K562 (cell line): ENCODE measurements around the gene UGT2A2. TPM values are rescaled to one million over a fixed set of nuclear protein-coding genes. Genes with fewer than 3 reads are reported as not detected.

Experiments used
- ATAC-seq: fragments of 200-7000 bp; cut with Tn5 transposase; 3 replicates; pipeline ENCODE4 v1.9.1; 2020; ENCODE audit warnings: moderate library complexity
- BruUV-seq: library from RNA; stranded (reverse); fragments of 400-500 nt; replicated peaks from 2 replicates; lab custom pipeline; 2021; lab: Mats Ljungman, UMichigan
- CTCF ChIA-PET: fragments of 300-600 bp; formaldehyde crosslinking; extraction: SDS; loops from one replicate; lab custom pipeline; 2021; ENCODE audit warnings: low intra/inter-chr PET ratio; lab: Yijun Ruan, JAX
- POLR2A ChIA-PET: fragments of 300-600, 350-650 bp; sonication (Branson Sonifier 250); formaldehyde crosslinking; extraction: SDS; loops from one replicate; lab custom pipeline; 2021; ENCODE audit warnings: antibody characterized with exemption, inconsistent platforms; lab: Yijun Ruan, JAX
- DNase-seq, 4 experiments: peaks; one replicate each; pipeline versions ENCODE4 v3.0.0 to v3.0.0-alpha.2; 2011 to 2018; ENCODE audit warnings: low spot score in 3 of 4, mixed read lengths in 3 of 4; ENCODE audit errors: extremely low read depth in 1 of 4
- FAIRE-seq: peaks from 2 replicates; lab custom pipeline; 2011; peaks lifted over from hg19 to GRCh38; lab: Jason Lieb, UNC
- H2AFZ ChIP-seq: 2 replicates; pipeline ENCODE4 v1.6.0; 2011; ENCODE audit warnings: low read depth, low read length, control low read depth, inconsistent platforms
- H3K27ac ChIP-seq: fragments of 200-600 bp; 3 replicates; pipeline ENCODE4 v1.8.0; 2011; ENCODE audit warnings: low read depth, mild to moderate bottlenecking, control low read depth, inconsistent platforms, low read length, moderate library complexity, mixed read lengths; ENCODE audit errors: extremely low read depth
- H3K27me3 ChIP-seq, 2 experiments: fragments of 300-600 bp in 1 of 2; 2 replicates in 1 of 2; 3 replicates in 1 of 2; pipeline versions ENCODE4 v1.6.0 to v1.8.0; 2011; ENCODE audit warnings: inconsistent platforms in 2 of 2, low read length in 2 of 2, mild to moderate bottlenecking in 1 of 2, mixed read lengths in 1 of 2, moderate library complexity in 1 of 2; ENCODE audit not compliant: control insufficient read depth in 2 of 2, insufficient read depth in 2 of 2
- H3K36me3 ChIP-seq: fragments of 300-600 bp; 3 replicates; pipeline ENCODE4 v1.8.0; 2011; ENCODE audit warnings: mild to moderate bottlenecking, low read length, inconsistent platforms; ENCODE audit not compliant: control insufficient read depth, insufficient read depth
- H3K4me1 ChIP-seq, 2 experiments: fragments of 200-600 bp in 1 of 2; replicated peaks in 1 of 2; 2 replicates in 1 of 2; 3 replicates in 1 of 2; pipeline versions ENCODE4 v1.5.1 to v1.8.0; 2011; ENCODE audit warnings: inconsistent platforms in 2 of 2, low read length in 2 of 2, mild to moderate bottlenecking in 1 of 2, mixed read lengths in 1 of 2, moderate library complexity in 1 of 2; ENCODE audit not compliant: control insufficient read depth in 2 of 2, insufficient read depth in 2 of 2
- H3K4me2 ChIP-seq: 2 replicates; pipeline ENCODE4 v1.6.1; 2011; ENCODE audit warnings: low read length, control low read depth, inconsistent platforms, mixed read lengths; ENCODE audit not compliant: insufficient read depth
- H3K4me3 ChIP-seq: fragments of 200-600 bp; sonication (generic), shearing (Covaris generic); 2 replicates; pipeline ENCODE4 v1.5.1; 2016; ENCODE audit warnings: control low read depth, inconsistent platforms
- H3K79me2 ChIP-seq: fragments of 200-600 bp; 3 replicates; pipeline ENCODE4 v1.8.0; 2011; ENCODE audit warnings: low read length, inconsistent platforms; ENCODE audit not compliant: control insufficient read depth, insufficient read depth
- H3K9ac ChIP-seq, 2 experiments: 2 replicates each; pipeline versions ENCODE4 v1.6.0 to v1.6.1; 2011; ENCODE audit warnings: low read depth in 2 of 2, low read length in 2 of 2, control low read depth in 1 of 2, inconsistent platforms in 1 of 2, mild to moderate bottlenecking in 1 of 2, mixed read lengths in 1 of 2; ENCODE audit not compliant: insufficient read depth in 1 of 2
- H3K9me1 ChIP-seq: one replicate; pipeline ENCODE4 v1.6.0; 2011; ENCODE audit warnings: inconsistent platforms, mild to moderate bottlenecking, low read length, moderate library complexity; ENCODE audit not compliant: control insufficient read depth, insufficient read depth
- H3K9me3 ChIP-seq: replicated peaks from 2 replicates; pipeline ENCODE4 v1.5.1; 2011; ENCODE audit warnings: low read depth, low read length, inconsistent platforms; ENCODE audit not compliant: control insufficient read depth, insufficient read depth
- H4K20me1 ChIP-seq: replicated peaks from 2 replicates; pipeline ENCODE4 v1.6.1; 2011; ENCODE audit warnings: low read length, inconsistent platforms, mixed read lengths; ENCODE audit not compliant: control insufficient read depth, insufficient read depth
- ARID2 ChIP-seq: fragments of 450-650 bp; IDR thresholded peaks from 2 replicates; pipeline ENCODE4 v1.6.1; 2017; ENCODE audit warnings: antibody characterized with exemption, mild to moderate bottlenecking
- ELF2 ChIP-seq: fragments of 250-450 bp; sonication (Bioruptor Pico); IDR thresholded peaks from 2 replicates; pipeline ENCODE4 v1.5.0; 2021; ENCODE audit warnings: mild to moderate bottlenecking
- JUND ChIP-seq, 2 experiments: IDR thresholded peaks; 2 replicates in 1 of 2; 3 replicates in 1 of 2; pipeline ENCODE4 v1.6.1; 2011; ENCODE audit warnings: borderline replicate concordance in 2 of 2, low read depth in 2 of 2, low read length in 2 of 2, improper control_type of control experiment in 1 of 2, missing biosample characterization in 1 of 2, missing genetic modification characterization in 1 of 2, missing genetic modification reagents in 1 of 2
- KAT2B ChIP-seq: IDR thresholded peaks from one replicate; pipeline ENCODE4 v1.6.1; 2012; ENCODE audit warnings: low read depth, mild to moderate bottlenecking, control low read depth, inconsistent platforms, low read length, moderate library complexity
- NFIX ChIP-seq: fragments of 250-450 bp; sonication (Bioruptor Pico); IDR thresholded peaks from 2 replicates; pipeline ENCODE4 v1.4.0; 2020; ENCODE audit warnings: low read depth, mild to moderate bottlenecking, moderate library complexity
- POLR2G ChIP-seq: fragments of 200-400 bp; formaldehyde crosslinking; IDR thresholded peaks from 2 replicates; pipeline ENCODE4 v1.6.1; 2017; ENCODE audit warnings: low read depth, mild to moderate bottlenecking, antibody characterized with exemption, low read length, moderate library complexity
- POLR2H ChIP-seq: IDR thresholded peaks from 2 replicates; pipeline ENCODE4 v1.6.1; 2016; ENCODE audit warnings: missing genetic modification characterization, low read depth, mild to moderate bottlenecking, control low read depth, missing compliant biosample characterization, moderate library complexity
- SMARCE1 ChIP-seq: fragments of 450-650 bp; IDR thresholded peaks from 2 replicates; pipeline ENCODE4 v1.7.1; 2016; ENCODE audit warnings: mild to moderate bottlenecking
- SOX6 ChIP-seq: fragments of 450-650 bp; IDR thresholded peaks from 2 replicates; pipeline ENCODE4 v1.6.1; 2014; ENCODE audit warnings: mild to moderate bottlenecking
- TAF7 ChIP-seq: fragments of 450-650 bp; IDR thresholded peaks from 2 replicates; pipeline ENCODE4 v1.6.1; 2016; ENCODE audit warnings: missing genetic modification characterization, missing compliant biosample characterization
- TRIM24 ChIP-seq, 2 experiments: fragments of 450-650 bp; IDR thresholded peaks; 2 replicates each; pipeline ENCODE4 v1.6.1; 2016
- WGBS: fragments of 100-300 bp; shearing (Covaris generic); methylation state at CpG from one replicate; pipeline ENCODE4 v1.1.6; 2016; ENCODE audit warnings: low coverage, mixed read lengths; ENCODE audit not compliant: insufficient coverage; ENCODE audit errors: missing lambda C conversion rate; 5-methylcytosine and 5-hydroxymethylcytosine counted together
- in situ Hi-C: fragments of 300-500 bp; cut with MboI; formaldehyde crosslinking; loops from 4 replicates; pipeline ENCODE4 v1.15.0; 2018; ENCODE audit warnings: inconsistent platforms, mixed read lengths
- intact Hi-C: fragments of 100-400 bp; cut with micrococcal nuclease; formaldehyde crosslinking; loops from 2 replicates; pipeline ENCODE4 v1.14.2; 2022
- polyA plus RNA-seq, 8 experiments: library from polyadenylated mRNA; depleted of rRNA in 4 of 8; stranded (reverse) in 5 of 8; unstranded in 3 of 8; fragments of >200 nt; fragmentation: Nextera tagmentation in 2 of 8; fragmentation: Illumina TruSeq in 1 of 8; extraction: Ambion mirVana in 2 of 8; extraction: Trizol in 1 of 8; gene quantifications; 2 replicates each; pipeline versions ENCODE4 v1.2.1 to v1.2.3, GENCODE V29; 2011 to 2014; ENCODE audit warnings: inconsistent platforms in 1 of 8, missing spikeins in 1 of 8
- total RNA-seq, 7 experiments: library from RNA; depleted of rRNA in 6 of 7; stranded (reverse); fragments of >200 nt in 6 of 7; fragmentation: Illumina TruSeq in 2 of 7; extraction: Trizol in 2 of 7; gene quantifications; 2 replicates each; pipeline versions ENCODE4 v1.2.1 to v1.2.3, GENCODE V29; 2011 to 2021; ENCODE audit warnings: low replicate concordance in 1 of 7
- TF ChIP-seq, protein P1 (sequence below): fragments of 250-450 bp; sonication (Bioruptor Pico); IDR thresholded peaks from 2 replicates; pipeline ENCODE4 v1.9.0; 2021; ENCODE audit warnings: mild to moderate bottlenecking, inconsistent platforms
- TF ChIP-seq, protein P2 (sequence below): sonication (generic); formaldehyde crosslinking; IDR thresholded peaks from 2 replicates; pipeline ENCODE4 v1.8.1; 2023; ENCODE audit warnings: mild to moderate bottlenecking, missing genetic modification reagents
- TF ChIP-seq, protein P3 (sequence below): fragments of 450-650 bp; formaldehyde crosslinking; IDR thresholded peaks from 2 replicates; pipeline ENCODE4 v1.4.0; 2020; ENCODE audit warnings: mild to moderate bottlenecking, moderate library complexity
- TF ChIP-seq, protein P4 (sequence below): fragments of 250-450 bp; sonication (Bioruptor Pico); IDR thresholded peaks from 2 replicates; pipeline ENCODE4 v1.8.0; 2022; ENCODE audit warnings: moderate library complexity, mild to moderate bottlenecking, inconsistent platforms

UGT2A2 gene
- total and polyA plus RNA-seq, 9 of the 15 experiments (the other 6 are each of a cell fraction or from before 2014, with no cell fraction given): not detected

DNA sequence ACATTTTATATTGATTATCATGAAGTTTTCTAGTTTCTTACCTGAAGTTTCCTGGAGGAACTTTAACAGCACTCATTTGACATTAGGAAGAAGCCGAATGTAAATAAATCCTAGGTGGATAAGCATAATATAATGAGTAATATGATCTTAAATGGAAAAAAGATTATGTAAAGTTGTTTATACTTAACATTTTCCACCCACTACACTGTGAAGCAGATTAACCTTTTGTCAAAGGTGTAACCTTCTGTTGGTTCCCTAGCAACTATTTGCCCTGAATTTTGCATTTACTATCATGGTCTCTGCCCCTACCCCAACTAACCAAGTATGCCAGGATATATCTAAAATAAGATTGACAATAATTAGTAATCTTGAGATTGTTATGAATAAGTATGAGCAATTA lies 13.7 kb upstream of the UGT2A2 start, which contains the start of gene UGT2A1:
Gene UGT2A1 (minus strand): TSS at position 101 of the 400 bp plus-strand sequence. CDS start 5,603 bp downstream, outside the sequence.
- ATAC-seq (no peak), DNase-seq (no peak), FAIRE-seq (no peak)
- H3K4me1 ChIP-seq: no peaks in the 10 kb centered on the region
- H3K27ac ChIP-seq: no peak within 1 kb of the TSS
- no peaks in the 10 kb centered on the region for H3K36me3 ChIP-seq
- BruUV-seq: no TSS peak
- ChIA-PET POLR2A (no interaction called here), CTCF (no interaction called here)
- H4K20me1 ChIP-seq: no peaks in the 10 kb centered on the region
- no peak within 1 kb of the TSS for H3K4me2 ChIP-seq
- no peak within 1 kb of the TSS for H2AFZ ChIP-seq
- no peaks in the 10 kb centered on the region for H3K79me2 ChIP-seq
- in situ Hi-C loops: no loop called here
- intact Hi-C loops: no loop called here
- TF ChIP-seq, protein P1, sequence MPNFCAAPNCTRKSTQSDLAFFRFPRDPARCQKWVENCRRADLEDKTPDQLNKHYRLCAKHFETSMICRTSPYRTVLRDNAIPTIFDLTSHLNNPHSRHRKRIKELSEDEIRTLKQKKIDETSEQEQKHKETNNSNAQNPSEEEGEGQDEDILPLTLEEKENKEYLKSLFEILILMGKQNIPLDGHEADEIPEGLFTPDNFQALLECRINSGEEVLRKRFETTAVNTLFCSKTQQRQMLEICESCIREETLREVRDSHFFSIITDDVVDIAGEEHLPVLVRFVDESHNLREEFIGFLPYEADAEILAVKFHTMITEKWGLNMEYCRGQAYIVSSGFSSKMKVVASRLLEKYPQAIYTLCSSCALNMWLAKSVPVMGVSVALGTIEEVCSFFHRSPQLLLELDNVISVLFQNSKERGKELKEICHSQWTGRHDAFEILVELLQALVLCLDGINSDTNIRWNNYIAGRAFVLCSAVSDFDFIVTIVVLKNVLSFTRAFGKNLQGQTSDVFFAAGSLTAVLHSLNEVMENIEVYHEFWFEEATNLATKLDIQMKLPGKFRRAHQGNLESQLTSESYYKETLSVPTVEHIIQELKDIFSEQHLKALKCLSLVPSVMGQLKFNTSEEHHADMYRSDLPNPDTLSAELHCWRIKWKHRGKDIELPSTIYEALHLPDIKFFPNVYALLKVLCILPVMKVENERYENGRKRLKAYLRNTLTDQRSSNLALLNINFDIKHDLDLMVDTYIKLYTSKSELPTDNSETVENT: no peak
- TF ChIP-seq POLR2H (tag) (no peak), POLR2G (no peak), TAF7 (tag) (no peak), NFIX (CRISPR knock-in tag) (no peak), SMARCE1 (no peak), ARID2 (no peak), ELF2 (CRISPR knock-in tag) (no peak), KAT2B (no peak), JUND (IDR thresholded peaks at IDR 0.05; ENCODE audit: borderline replicate concordance, low read depth, low read length) (no peak), JUND (tag; IDR thresholded peaks at IDR 0.05; ENCODE audit: borderline replicate concordance, low read depth, low read length) (no peak), SOX6 (no peak), TRIM24 (IDR thresholded peaks at IDR 0.05) (no peak)
- TF ChIP-seq, protein P2, sequence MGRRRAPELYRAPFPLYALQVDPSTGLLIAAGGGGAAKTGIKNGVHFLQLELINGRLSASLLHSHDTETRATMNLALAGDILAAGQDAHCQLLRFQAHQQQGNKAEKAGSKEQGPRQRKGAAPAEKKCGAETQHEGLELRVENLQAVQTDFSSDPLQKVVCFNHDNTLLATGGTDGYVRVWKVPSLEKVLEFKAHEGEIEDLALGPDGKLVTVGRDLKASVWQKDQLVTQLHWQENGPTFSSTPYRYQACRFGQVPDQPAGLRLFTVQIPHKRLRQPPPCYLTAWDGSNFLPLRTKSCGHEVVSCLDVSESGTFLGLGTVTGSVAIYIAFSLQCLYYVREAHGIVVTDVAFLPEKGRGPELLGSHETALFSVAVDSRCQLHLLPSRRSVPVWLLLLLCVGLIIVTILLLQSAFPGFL (CRISPR knock-in tag): no peak
- TF ChIP-seq, protein P3, sequence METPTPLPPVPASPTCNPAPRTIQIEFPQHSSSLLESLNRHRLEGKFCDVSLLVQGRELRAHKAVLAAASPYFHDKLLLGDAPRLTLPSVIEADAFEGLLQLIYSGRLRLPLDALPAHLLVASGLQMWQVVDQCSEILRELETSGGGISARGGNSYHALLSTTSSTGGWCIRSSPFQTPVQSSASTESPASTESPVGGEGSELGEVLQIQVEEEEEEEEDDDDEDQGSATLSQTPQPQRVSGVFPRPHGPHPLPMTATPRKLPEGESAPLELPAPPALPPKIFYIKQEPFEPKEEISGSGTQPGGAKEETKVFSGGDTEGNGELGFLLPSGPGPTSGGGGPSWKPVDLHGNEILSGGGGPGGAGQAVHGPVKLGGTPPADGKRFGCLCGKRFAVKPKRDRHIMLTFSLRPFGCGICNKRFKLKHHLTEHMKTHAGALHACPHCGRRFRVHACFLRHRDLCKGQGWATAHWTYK: no peak
- TF ChIP-seq, protein P4, sequence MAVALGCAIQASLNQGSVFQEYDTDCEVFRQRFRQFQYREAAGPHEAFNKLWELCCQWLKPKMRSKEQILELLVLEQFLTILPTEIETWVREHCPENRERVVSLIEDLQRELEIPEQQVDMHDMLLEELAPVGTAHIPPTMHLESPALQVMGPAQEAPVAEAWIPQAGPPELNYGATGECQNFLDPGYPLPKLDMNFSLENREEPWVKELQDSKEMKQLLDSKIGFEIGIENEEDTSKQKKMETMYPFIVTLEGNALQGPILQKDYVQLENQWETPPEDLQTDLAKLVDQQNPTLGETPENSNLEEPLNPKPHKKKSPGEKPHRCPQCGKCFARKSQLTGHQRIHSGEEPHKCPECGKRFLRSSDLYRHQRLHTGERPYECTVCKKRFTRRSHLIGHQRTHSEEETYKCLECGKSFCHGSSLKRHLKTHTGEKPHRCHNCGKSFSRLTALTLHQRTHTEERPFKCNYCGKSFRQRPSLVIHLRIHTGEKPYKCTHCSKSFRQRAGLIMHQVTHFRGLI (CRISPR knock-in tag): no peak
- H3K4me3 ChIP-seq: no peak within 1 kb of the TSS
- no peaks in the 10 kb centered on the region for H3K9me3 ChIP-seq
- 0% methylated on average over 1 of the region's 1 CpG for WGBS
- H3K9me1 ChIP-seq: no peaks in the 10 kb centered on the region
- no peak within 1 kb of the TSS for H3K9ac ChIP-seq
- no peaks in the 10 kb centered on the region for H3K27me3 ChIP-seq
